Smooth muscle cell of the brain vasculature (primary cell): ENCODE results near the gene SIVA1.

Source experiments
- DNase-seq: peaks from one replicate; pipeline ENCODE4 v3.0.0-alpha.2; 2012; ENCODE audit warnings: low read depth, low spot score

The SIVA1 gene

GRCh38 chr14:104784846-104785707 is 32.1 kb downstream of the SIVA1 start:
- no peak for DNase-seq

DNA sequence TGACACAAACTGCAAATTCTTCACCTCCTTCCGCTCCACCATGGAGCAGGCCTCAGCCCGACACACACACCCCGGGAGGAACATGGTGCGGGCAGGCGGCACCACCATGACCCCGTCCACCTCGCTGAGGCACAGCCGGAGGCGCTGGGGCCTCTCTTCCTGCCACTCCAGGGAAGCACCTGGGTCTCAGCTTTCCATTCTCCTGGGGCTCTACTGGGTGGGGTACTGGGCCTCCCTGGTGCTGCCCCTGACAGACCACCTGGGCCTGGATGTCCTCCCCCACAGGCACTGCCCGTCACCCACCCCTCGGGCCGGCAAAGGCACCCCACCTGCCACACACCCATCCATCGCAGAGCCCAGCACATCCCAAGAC is 32.7 kb downstream of the SIVA1 start:
- DNase-seq: no peak

DNA sequence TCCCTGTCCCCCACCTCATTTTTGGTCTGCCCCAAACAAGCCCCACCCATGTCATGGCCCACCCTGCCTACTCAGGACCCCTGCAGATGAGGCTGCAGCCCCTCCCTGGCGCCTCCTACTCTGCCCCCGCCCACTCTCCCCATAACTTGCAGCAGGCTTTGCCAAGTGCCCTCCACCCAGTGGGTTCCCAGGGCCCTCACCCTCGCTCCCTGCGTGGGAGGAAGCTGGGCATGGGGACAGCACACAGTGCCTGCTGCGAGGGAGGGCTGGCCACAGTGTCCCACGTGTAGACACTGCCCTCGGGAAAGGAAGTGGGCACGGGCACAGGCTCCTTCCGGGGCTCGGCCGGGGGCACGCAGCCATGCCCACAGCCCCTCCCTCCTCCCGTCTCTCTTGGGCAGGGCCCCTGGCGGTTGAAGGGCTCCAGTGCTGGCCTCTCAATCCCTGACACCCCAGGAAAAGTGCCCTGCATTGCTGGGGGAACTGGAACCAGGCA is 33.2 kb downstream of the SIVA1 start:
- DNase-seq: no peak

DNA sequence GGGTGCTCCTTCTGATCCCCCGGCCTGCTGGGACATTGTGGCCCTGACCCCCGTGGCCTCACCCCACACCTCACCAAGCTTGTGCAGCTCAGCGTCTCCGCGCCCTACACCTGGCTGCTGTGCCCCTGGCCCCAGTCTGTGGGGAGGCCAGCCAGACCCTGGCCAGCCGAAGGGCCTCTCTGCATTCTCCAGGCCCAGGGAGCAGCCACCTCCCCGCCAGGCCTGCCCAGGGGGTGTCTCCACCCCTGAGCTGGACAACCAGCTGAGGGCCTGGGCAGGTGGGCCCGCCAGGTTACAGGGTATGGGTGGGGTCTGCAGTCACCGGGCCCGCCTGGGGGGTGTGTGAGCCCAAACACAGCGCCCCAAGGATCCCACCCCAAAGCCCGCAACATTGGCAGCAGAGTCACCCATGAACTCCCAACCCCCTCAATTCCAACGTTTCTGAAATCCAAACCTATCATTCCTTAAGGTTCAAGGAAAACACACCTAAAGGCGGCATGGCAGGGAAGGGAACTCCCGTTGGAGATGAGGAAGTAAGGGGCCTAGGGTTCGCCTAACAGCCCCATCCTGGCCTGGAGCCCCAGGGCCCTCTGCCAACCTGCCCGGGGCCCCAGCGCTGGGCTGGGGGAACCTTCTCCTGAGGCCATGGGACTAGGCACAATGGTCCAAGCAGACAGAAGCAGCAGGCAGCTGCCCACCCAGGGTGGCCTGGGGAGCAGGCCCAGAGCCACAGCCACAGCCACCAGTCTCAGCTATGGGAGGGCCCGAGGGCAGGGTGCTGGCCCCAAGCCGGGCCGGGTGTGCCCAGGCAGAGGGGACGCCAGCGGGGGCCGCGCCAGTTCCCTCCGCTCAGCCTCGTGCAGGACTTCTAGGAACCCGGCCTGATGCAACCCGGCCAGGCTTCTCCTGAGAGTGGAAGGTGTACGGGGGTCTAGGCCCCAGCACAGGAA is 34.1 kb downstream of the SIVA1 start:
- no peak for DNase-seq

DNA sequence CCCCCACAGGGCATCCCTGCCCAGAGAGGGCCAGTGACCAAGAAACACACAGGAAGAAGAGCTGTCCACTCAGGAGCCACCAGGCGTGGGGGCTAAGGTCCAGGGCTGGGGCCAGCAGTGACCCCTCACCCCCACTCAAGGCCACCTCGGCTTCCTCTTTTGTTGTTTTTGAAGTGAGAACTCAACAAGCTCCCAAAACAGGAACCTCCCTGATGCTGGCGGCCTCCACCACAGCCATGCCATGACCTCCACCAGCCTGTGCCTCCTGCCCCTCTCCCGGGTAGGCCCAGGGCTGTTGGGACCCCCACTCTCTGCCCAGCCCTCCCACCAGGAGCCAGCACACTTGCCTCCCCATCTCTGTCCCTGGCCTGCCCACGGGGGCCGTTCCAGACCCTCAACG is 34.8 kb downstream of the SIVA1 start:
- DNase-seq: no peak

DNA sequence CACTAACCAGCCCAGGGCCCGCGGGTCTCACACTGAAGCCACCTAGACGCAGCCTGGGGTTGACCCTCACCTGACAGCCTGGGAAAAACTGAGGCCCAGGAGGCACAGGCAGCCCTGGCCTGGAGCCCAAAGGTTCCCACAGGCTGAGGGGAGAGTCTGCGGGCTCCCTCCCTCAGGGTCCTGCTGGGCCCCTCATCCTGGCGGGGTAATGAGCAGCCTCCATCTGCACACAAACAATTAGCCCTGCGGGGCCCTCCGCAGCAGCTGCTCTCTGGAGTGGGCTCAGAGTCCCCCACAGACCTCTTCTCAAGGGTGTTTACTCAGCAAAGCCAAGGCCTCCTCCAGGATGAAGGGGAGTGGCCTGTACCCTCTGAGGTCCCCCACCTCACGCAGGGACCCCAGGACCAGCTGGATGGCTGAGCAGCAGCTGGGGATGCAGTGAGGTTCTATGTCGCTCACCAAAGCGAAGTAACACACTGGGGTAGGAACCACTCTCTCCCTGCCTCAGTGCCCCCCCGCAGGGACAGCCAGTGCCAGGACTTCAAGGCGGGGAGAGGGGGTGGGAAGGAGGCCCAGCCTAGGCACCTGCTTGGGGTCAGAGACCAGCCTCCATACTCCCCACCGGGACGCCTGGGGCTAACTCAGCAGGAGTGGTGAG is 35.3 kb downstream of the SIVA1 start:
- DNase-seq: no peak

- DNase-seq: no peak
Observed at GRCh38 chr14:104788873-104789663, 36.1 kb downstream of the SIVA1 start.

DNA sequence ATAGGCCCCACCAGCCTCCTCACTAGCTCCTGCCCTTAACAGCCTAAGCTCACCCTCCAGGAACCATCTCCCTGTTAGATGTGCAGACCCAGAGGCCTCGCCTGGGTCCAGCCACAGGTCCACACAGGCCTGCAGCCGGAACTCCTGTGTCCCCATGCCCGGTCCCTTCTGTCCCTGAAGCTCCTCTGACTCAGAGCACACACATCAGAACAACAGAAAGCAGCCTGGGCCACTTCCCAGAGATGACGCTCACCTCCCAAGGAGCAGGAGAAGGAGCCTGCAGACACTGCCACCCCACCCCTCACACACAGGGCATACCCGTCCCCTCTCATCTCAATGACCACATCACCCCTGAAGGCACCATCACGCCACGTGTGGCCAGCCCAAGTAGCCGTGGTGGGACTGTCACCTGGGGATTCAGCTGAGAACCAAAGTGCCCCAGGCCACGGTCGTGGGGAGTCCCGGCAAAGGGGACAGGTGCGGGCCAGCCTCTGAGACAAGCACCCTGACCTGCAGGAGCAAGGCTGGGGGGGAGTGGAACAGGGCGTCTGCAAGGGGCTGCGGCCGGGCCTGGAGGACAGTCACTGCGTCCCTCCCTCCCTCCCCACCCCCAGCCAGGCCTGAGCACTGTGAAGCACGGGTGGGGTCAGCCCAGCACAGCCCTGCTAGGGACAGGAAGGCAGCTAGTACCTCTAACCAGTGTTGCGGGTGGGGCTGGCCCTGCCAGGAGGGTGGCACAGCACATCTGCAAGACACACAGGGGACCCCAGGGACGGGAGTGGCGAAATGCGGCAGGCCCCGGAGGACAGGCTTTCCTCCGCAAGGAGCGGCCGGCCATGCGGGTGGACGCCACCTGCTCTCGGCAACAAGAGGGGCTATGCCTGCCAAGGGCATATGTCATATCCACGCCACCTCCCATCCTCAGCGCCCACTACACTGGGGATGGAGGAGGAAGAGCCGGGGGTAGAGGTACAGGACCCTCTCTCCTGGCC is 37.1 kb downstream of the SIVA1 start:
- DNase-seq: no peak

DNA sequence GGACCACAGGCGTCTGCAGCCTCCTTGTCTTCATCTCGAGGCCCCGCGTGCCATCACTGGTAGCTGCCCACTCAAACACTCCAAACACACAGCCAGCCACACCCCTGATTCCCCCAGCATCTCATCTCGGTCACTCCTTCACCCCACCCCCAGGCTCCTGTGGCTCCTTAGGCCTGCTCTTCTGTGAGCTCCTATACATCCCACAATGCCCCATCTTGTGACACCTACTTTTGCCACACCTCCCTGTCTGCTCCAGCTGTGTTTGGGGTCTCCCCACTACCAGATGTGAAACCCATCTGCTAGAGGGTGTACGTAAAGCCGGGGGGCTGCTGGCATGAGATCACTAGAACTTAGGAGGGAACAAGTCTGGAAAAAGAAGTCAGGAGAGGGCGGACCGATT is 38.5 kb downstream of the SIVA1 start:
- no peak for DNase-seq

- DNase-seq: no peak
Observed at GRCh38 chr14:104792101-104792884, 39.3 kb downstream of the SIVA1 start.

- DNase-seq: no peak
Observed at GRCh38 chr14:104792945-104793702, 40.2 kb downstream of the SIVA1 start.

DNA sequence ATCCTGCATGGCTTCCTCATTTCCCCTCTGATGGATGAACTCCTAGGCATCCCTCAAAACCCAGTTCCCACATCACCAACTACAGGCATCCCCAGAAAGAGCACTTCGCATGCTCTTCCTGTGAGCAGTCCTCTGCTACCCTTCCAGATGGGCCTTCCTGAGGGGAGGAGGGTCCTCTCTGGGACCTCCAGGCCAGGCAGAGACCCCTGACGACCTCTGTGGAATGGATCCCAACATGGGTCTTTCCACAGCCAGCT is 40.7 kb downstream of the SIVA1 start:
- no peak for DNase-seq

GRCh38 chr14:104794099-104794498 is 41.2 kb downstream of the SIVA1 start:
- DNase-seq: no peak

DNA sequence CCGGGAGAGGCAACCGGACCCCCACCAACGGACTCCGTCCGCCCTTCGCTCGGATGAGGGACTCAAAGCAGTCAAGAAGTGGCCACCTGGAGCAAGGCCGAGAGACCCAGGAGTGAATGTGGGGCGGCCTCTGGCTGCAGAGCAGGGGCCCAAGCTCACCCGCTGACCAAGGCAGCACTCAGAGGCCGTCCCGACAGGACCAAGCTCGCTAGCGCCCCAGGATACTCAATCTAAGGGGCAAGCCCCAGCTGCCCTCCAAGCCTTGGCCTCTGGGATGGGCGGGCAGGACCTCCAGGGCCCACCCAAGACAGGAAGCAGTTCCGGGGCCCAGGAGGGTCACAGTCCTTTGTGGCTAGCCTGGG is 41.7 kb downstream of the SIVA1 start:
- DNase-seq: no peak

- DNase-seq: no peak
Observed at GRCh38 chr14:104794993-104795780, 42.2 kb downstream of the SIVA1 start, which contains the start of gene AKT1. AKT1 (minus strand) TSS chr14:104795748; CDS start chr14:104792643, 3,105 bp downstream.

- no peak for DNase-seq
Observed at GRCh38 chr14:104795781-104796686, 43.1 kb downstream of the SIVA1 start.

DNA sequence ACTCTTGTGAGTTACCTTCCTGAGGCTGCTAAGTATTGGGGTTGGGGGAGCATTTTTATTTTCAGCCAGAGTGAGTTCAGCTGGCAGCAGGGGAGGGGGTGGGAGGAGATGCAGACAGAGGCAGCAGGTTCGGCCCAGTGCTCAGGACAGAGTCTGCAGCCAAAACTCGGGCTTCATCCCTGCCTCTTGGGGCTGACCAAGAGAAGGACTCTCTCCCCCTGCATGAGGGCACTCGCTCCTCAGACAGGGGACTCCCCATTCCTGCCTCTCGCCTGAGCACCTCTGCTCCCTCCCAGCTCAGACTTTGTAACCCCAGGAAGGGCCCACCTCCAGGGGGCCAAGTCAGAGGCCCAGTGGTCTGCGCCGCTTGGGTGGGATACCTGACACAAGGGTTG is 43.7 kb downstream of the SIVA1 start:
- no peak for DNase-seq
